Natural killer cell (primary cell): ENCODE measurements around the gene KLF17. TPM values are rescaled to one million over a fixed set of nuclear protein-coding genes. Genes with fewer than 3 reads are reported as not detected.
"Not testable (repeated sequence)": the region's sequence is repeated elsewhere in the genome, so short reads cannot be mapped to it uniquely, and the experiment has no call there.

ENCODE experiments used
- ATAC-seq, 3 donors: fragments of 150-1000 bp in 2 of 3; fragments of 200-7000 bp in 1 of 3; cut with Tn5 transposase; 1 replicate in 1 of 3; 2 replicates in 2 of 3; pipeline ENCODE4 v1.10.0; 2021; ENCODE audit warnings: mild to moderate bottlenecking in 2 of 3, moderate library complexity in 2 of 3
- DNase-seq, 2 donors: peaks; one replicate each; pipeline versions ENCODE4 v3.0.0 to v3.0.0-alpha.2; 2013 to 2021; ENCODE audit warnings: mixed read lengths in 1 of 2
- H3K27ac ChIP-seq: one replicate; pipeline ENCODE4 v1.5.1; 2013; ENCODE audit warnings: mild to moderate bottlenecking, low read length
- H3K27me3 ChIP-seq: one replicate; pipeline ENCODE4 v1.6.1; 2013; ENCODE audit warnings: low read length; ENCODE audit not compliant: control insufficient read depth, insufficient read depth
- H3K36me3 ChIP-seq: one replicate; pipeline ENCODE4 v1.6.1; 2013; ENCODE audit warnings: low read length; ENCODE audit not compliant: control insufficient read depth, insufficient read depth
- H3K4me1 ChIP-seq: one replicate; pipeline ENCODE4 v1.6.1; 2013; ENCODE audit warnings: low read length; ENCODE audit not compliant: control insufficient read depth, insufficient read depth
- H3K4me3 ChIP-seq: one replicate; pipeline ENCODE4 v1.5.1; 2013; ENCODE audit warnings: low read length
- H3K9me3 ChIP-seq: one replicate; pipeline ENCODE4 v1.6.1; 2013; ENCODE audit warnings: low read length; ENCODE audit not compliant: control insufficient read depth, insufficient read depth
- H3K27ac Mint-ChIP-seq, 2 donors: one replicate each; pipeline ENCODE4 v1.8.0; 2022; ENCODE audit warnings: mild to moderate bottlenecking in 2 of 2, mixed read lengths in 2 of 2, moderate library complexity in 1 of 2
- H3K27me3 Mint-ChIP-seq, 2 donors: one replicate each; pipeline ENCODE4 v1.8.0; 2022; ENCODE audit warnings: low read depth in 2 of 2, mixed read lengths in 2 of 2
- H3K36me3 Mint-ChIP-seq: one replicate; pipeline ENCODE4 v1.8.0; 2022; ENCODE audit warnings: mixed read lengths
- H3K4me1 Mint-ChIP-seq, 2 donors: one replicate each; pipeline ENCODE4 v1.8.0; 2022; ENCODE audit warnings: mixed read lengths in 2 of 2
- H3K4me3 Mint-ChIP-seq: one replicate; pipeline ENCODE4 v1.8.0; 2022; ENCODE audit warnings: mild to moderate bottlenecking, moderate library complexity, mixed read lengths
- H3K9me3 Mint-ChIP-seq, 2 donors: one replicate each; pipeline ENCODE4 v1.8.0; 2022; ENCODE audit warnings: mixed read lengths in 2 of 2
- WGBS: methylation state at CpG from one replicate; pipeline ENCODE4 v1.1.7; 2013; ENCODE audit warnings: missing lambda C conversion rate; ENCODE audit not compliant: insufficient coverage; 5-methylcytosine and 5-hydroxymethylcytosine counted together
- intact Hi-C: fragments of 100-400 bp; cut with micrococcal nuclease; formaldehyde crosslinking; loops from one replicate; pipeline ENCODE4 v1.14.2; 2022
- total RNA-seq, 4 donors: library from RNA; stranded (reverse); fragments of 120-200 nt in 1 of 4; gene quantifications; one replicate each; pipeline versions ENCODE4 v1.2.3 to v1.2.4, GENCODE V29; 2013 to 2022
- TF ChIP-seq, protein P1 (sequence below): fragments of 200-600 bp; IDR thresholded peaks from one replicate; pipeline ENCODE4 v1.8.0; 2022; ENCODE audit warnings: antibody characterized with exemption

KLF17 gene
- total RNA-seq, 3 donors from 2014 or later (not counting 1 experiment from before 2014, with no cell fraction given) = not detected

DNA sequence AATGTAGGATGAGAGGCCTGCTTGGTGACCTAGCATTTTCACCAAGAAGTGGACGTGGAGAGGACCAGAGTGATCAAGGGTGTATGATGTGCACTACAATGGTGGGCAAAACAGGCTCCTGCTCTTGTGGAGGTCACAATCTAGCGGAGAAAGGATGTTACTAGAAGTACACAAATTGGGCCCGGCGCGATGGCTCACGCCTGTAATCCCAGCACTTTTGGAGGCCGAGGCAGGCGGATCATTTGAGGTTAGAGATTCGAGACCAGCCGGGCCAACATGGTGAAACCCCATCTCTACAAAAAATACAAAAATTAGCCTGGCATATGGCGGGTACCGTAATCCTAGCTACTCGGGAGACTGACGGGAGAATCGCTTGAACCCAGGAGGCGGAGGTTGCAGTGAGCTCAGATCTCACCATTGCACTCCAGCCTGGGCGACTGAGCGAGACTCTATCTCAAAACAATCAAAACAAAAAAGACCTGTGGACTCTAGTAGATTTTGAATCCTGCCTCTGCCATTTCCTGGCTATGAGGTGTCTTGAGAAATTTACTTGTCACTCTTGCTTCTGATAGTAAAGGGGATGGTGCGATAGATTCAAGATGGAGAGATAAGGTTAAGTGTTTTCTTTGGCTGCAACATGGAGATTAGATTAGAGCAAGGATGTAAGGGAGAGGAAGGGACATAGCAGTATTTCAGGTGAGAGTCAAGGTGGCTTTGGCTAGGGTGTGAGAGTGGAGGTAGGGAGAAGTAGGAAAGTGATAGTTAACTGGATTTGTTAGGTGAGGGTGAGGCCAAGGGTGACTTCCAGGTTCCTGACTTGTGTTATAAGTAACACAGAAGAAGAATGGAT, 15.7 kb downstream of the KLF17 start:
- TF ChIP-seq, protein P1, sequence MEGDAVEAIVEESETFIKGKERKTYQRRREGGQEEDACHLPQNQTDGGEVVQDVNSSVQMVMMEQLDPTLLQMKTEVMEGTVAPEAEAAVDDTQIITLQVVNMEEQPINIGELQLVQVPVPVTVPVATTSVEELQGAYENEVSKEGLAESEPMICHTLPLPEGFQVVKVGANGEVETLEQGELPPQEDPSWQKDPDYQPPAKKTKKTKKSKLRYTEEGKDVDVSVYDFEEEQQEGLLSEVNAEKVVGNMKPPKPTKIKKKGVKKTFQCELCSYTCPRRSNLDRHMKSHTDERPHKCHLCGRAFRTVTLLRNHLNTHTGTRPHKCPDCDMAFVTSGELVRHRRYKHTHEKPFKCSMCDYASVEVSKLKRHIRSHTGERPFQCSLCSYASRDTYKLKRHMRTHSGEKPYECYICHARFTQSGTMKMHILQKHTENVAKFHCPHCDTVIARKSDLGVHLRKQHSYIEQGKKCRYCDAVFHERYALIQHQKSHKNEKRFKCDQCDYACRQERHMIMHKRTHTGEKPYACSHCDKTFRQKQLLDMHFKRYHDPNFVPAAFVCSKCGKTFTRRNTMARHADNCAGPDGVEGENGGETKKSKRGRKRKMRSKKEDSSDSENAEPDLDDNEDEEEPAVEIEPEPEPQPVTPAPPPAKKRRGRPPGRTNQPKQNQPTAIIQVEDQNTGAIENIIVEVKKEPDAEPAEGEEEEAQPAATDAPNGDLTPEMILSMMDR = no peak
- Histone ChIP-seq H3K27ac (no peak overlapping the region), H3K4me1 (no peaks in the 10 kb centered on the region), H3K27me3 (no peaks in the 10 kb centered on the region), H3K4me3 (no peak overlapping the region), H3K9me3 (no peaks in the 10 kb centered on the region), H3K36me3 (no peaks in the 10 kb centered on the region)
- DNase-seq (no peak), ATAC-seq (no peak)
- Mint-ChIP-seq H3K27me3 (peaks cover 3 to 8% of the 10 kb centered on the region in 2 donors), H3K4me1 (no peaks in the 10 kb centered on the region), H3K36me3 (no peaks in the 10 kb centered on the region), H3K4me3 (no peak overlapping the region), H3K9me3 (no peaks in the 10 kb centered on the region), H3K27ac (no peak overlapping the region)
- intact Hi-C loops = no loop called here
- 91% methylated on average over 19 of the region's 19 CpGs for WGBS

DNA sequence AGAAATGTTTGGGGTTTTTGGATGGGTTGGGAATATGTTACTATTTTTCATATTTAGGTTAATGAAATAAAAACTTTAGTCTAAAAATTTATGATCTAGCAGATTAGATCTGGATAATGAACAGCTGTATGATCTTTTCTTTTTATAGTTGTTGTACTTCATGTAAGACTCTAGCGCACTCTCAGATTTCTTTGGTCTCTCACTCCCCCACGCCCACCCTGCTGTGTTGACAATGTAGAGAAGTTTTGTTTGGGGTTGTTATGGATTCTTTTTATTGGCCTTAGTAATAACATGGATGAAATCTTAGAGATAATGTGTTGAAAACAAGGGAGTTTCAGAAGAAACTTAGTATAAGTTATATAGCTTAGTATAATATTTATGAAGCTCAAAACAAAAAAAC, 17.3 kb downstream of the KLF17 start:
- H3K4me1 Mint-ChIP-seq = no peaks in the 10 kb centered on the region
- Histone ChIP-seq H3K36me3 (no peaks in the 10 kb centered on the region), H3K4me3 (no peak overlapping the region), H3K9me3 (no peaks in the 10 kb centered on the region), H3K4me1 (no peaks in the 10 kb centered on the region), H3K27me3 (no peaks in the 10 kb centered on the region), H3K27ac (no peak overlapping the region)
- H3K27ac Mint-ChIP-seq = no peak overlapping the region
- ATAC-seq (no peak), DNase-seq (no peak)
- H3K27me3 Mint-ChIP-seq = peaks cover 3 to 10% of the 10 kb centered on the region in 2 donors
- H3K4me3 Mint-ChIP-seq = no peak overlapping the region
- H3K9me3 Mint-ChIP-seq = no peaks in the 10 kb centered on the region
- TF ChIP-seq, protein P1 = no peak
- intact Hi-C loops = no loop called here
- WGBS = no CpG with 5 or more reads among the region's 2 CpGs
- H3K36me3 Mint-ChIP-seq = no peaks in the 10 kb centered on the region

DNA sequence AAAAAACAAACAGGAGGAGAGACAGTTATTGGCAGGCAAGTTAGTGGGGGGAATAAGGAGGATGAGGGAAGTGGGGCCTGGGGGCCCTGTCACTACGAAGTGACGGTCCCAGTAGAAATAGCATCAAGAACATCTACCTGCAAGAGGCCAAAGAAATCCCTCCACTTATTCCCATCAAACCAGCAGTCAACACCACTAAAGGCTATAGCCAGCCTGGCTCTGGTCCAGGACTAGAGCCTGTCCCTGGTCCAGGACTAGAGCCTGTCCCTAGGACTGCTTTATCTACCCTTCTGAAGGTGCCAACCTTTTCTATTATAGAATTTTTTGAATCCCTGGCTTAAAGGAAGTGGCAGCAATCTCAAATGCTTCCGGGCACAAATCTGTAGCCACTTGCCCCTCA, 19.6 kb downstream of the KLF17 start:
- Mint-ChIP-seq H3K27ac (no peak overlapping the region), H3K4me1 (no peaks in the 10 kb centered on the region), H3K27me3 (peaks cover 4 to 15% of the 10 kb centered on the region in 2 donors), H3K4me3 (no peak overlapping the region), H3K36me3 (no peaks in the 10 kb centered on the region), H3K9me3 (no peaks in the 10 kb centered on the region)
- WGBS = 75% methylated on average over 3 of the region's 3 CpGs
- H3K36me3 ChIP-seq = no peaks in the 10 kb centered on the region
- no peaks in the 10 kb centered on the region for H3K9me3 ChIP-seq
- no peak for ATAC-seq
- H3K27me3 ChIP-seq = no peaks in the 10 kb centered on the region
- no peak overlapping the region for H3K4me3 ChIP-seq
- no peaks in the 10 kb centered on the region for H3K4me1 ChIP-seq
- H3K27ac ChIP-seq = no peak overlapping the region
- intact Hi-C loops = no loop called here
- DNase-seq = no peak
- TF ChIP-seq, protein P1 = no peak

DNA sequence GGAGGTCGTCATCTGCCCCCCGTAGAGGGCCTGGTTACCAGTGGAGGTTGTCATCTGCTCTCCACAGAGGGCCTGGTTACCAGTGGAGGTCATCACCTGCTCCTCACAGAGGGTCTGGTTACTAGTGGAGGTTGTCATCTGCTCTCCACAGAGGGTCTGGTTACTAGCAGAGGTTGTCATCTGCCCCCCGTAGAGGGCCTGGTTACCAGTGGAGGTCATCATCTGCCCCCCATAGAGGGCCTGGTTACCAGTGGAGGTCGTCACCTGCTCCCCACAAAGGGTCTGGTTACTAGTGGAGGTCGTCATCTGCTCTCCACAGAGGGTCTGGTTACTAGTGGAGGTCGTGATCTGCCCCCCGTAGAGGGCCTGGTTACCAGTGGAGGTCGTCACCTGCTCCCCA, 20.9 kb downstream of the KLF17 start:
- H3K27me3 ChIP-seq, H3K9me3 Mint-ChIP-seq, H3K4me3 Mint-ChIP-seq, H3K36me3 ChIP-seq, DNase-seq, H3K27ac ChIP-seq, H3K4me1 ChIP-seq, intact Hi-C loops, H3K9me3 ChIP-seq, H3K27ac Mint-ChIP-seq, ATAC-seq, H3K4me1 Mint-ChIP-seq, H3K4me3 ChIP-seq: not testable (repeated sequence)
- 78% methylated on average over 3 of the region's 8 CpGs for WGBS
- H3K27me3 Mint-ChIP-seq = peaks cover 4 to 15% of the 10 kb centered on the region in 2 donors
- H3K36me3 Mint-ChIP-seq = peaks cover 12% of the 10 kb centered on the region
